IMR-90 (cell line): ENCODE data around the gene SPATA33. TPM values are rescaled to one million over a fixed set of nuclear protein-coding genes. Genes with fewer than 3 reads are reported as not detected.

Experiments
- ATAC-seq: fragments of 200-7000 bp; cut with Tn5 transposase; 2 replicates; pipeline ENCODE4 v1.9.1; 2020; ENCODE audit warnings: low read depth, mild to moderate bottlenecking, moderate library complexity
- BruUV-seq: library from RNA; stranded (reverse); fragments of 400-500 nt; replicated peaks from 2 replicates; lab custom pipeline; 2021; lab: Mats Ljungman, UMichigan
- CTCF ChIA-PET: fragments of 300-600 bp; formaldehyde crosslinking; extraction: SDS; loops from one replicate; lab custom pipeline; 2021; ENCODE audit warnings: antibody characterized with exemption; lab: Yijun Ruan, JAX
- POLR2A ChIA-PET: fragments of 300-600 bp; sonication (Branson Sonifier 250); formaldehyde crosslinking; loops from one replicate; lab custom pipeline; 2022; ENCODE audit warnings: antibody characterized with exemption; ENCODE audit not compliant: unreplicated experiment; lab: Charles Lee
- DNase-seq: peaks from one replicate; pipeline ENCODE4 v3.0.0; 2013
- H2AFZ ChIP-seq: replicated peaks from 2 replicates; pipeline ENCODE3; 2013; ENCODE audit warnings: low read length, mild to moderate bottlenecking; ENCODE audit not compliant: poor library complexity
- H2AK5ac ChIP-seq: 2 replicates; pipeline ENCODE4 v1.6.1; 2013; ENCODE audit warnings: low read depth, low read length, inconsistent platforms
- H2AK9ac ChIP-seq: replicated peaks from 2 replicates; pipeline ENCODE3; 2013; ENCODE audit warnings: mild to moderate bottlenecking, low read depth, low read length, moderate library complexity; ENCODE audit not compliant: poor library complexity
- H2BK120ac ChIP-seq: 2 replicates; pipeline ENCODE4 v1.6.1; 2013; ENCODE audit warnings: low read depth, low read length, inconsistent platforms
- H2BK15ac ChIP-seq: 3 replicates; pipeline ENCODE4 v1.6.1; 2013; ENCODE audit warnings: low read depth, low read length, inconsistent platforms
- H2BK20ac ChIP-seq: 2 replicates; pipeline ENCODE4 v1.6.1; 2013; ENCODE audit warnings: low read depth, mild to moderate bottlenecking, inconsistent platforms, low read length, moderate library complexity
- H2BK5ac ChIP-seq: 2 replicates; pipeline ENCODE4 v1.6.1; 2013; ENCODE audit warnings: mild to moderate bottlenecking, low read depth, low read length, inconsistent platforms; ENCODE audit not compliant: poor library complexity, severe bottlenecking
- H3K14ac ChIP-seq: replicated peaks from 2 replicates; pipeline ENCODE4 v1.6.1; 2013; ENCODE audit warnings: low read depth, low read length, inconsistent platforms
- H3K18ac ChIP-seq: 2 replicates; pipeline ENCODE4 v1.6.1; 2013; ENCODE audit warnings: low read depth, low read length, control low read depth
- H3K23ac ChIP-seq: 2 replicates; pipeline ENCODE4 v1.6.1; 2013; ENCODE audit warnings: low read depth, low read length, inconsistent platforms
- H3K27ac ChIP-seq: 2 replicates; pipeline ENCODE4 v1.5.1; 2013; ENCODE audit warnings: mild to moderate bottlenecking, control low read depth, low read length; ENCODE audit not compliant: insufficient read depth
- H3K27me3 ChIP-seq: 2 replicates; pipeline ENCODE4 v1.6.1; 2013; ENCODE audit warnings: low read length; ENCODE audit not compliant: control insufficient read depth, insufficient read depth
- H3K36me3 ChIP-seq: 2 replicates; pipeline ENCODE4 v1.6.1; 2013; ENCODE audit warnings: low read length, mixed read lengths; ENCODE audit not compliant: control insufficient read depth, insufficient read depth
- H3K4ac ChIP-seq: 2 replicates; pipeline ENCODE4 v1.6.1; 2013; ENCODE audit warnings: low read depth, low read length, inconsistent platforms
- H3K4me1 ChIP-seq: 2 replicates; pipeline ENCODE4 v1.6.1; 2013; ENCODE audit warnings: low read length, mixed read lengths; ENCODE audit not compliant: control insufficient read depth, insufficient read depth
- H3K4me2 ChIP-seq: 2 replicates; pipeline ENCODE4 v1.6.1; 2013; ENCODE audit warnings: low read depth, mild to moderate bottlenecking, control low read depth, low read length, moderate library complexity
- H3K4me3 ChIP-seq: 2 replicates; pipeline ENCODE4 v1.5.1; 2013; ENCODE audit warnings: low read depth, mild to moderate bottlenecking, control low read depth, low read length, moderate library complexity; ENCODE audit not compliant: insufficient read depth
- H3K56ac ChIP-seq: 2 replicates; pipeline ENCODE4 v1.6.1; 2013; ENCODE audit warnings: low read length, inconsistent platforms; ENCODE audit not compliant: insufficient read depth; ENCODE audit errors: extremely low read depth
- H3K79me1 ChIP-seq, 2 experiments: 2 replicates each; pipeline ENCODE4 v1.6.1; 2013; ENCODE audit warnings: low read length in 2 of 2, inconsistent platforms in 1 of 2, low read depth in 1 of 2
- H3K9ac ChIP-seq: 2 replicates; pipeline ENCODE4 v1.6.1; 2013; ENCODE audit warnings: low read depth, low read length, control low read depth
- H3K9me1 ChIP-seq: 2 replicates; pipeline ENCODE4 v1.6.1; 2013; ENCODE audit warnings: low read length, inconsistent platforms; ENCODE audit not compliant: insufficient read depth
- H3K9me3 ChIP-seq: 2 replicates; pipeline ENCODE4 v1.6.1; 2013; ENCODE audit warnings: low read length; ENCODE audit not compliant: control insufficient read depth, insufficient read depth
- H4K20me1 ChIP-seq: 2 replicates; pipeline ENCODE4 v1.6.1; 2013; ENCODE audit warnings: low read length, inconsistent platforms; ENCODE audit not compliant: insufficient read depth
- H4K5ac ChIP-seq: 2 replicates; pipeline ENCODE4 v1.6.1; 2013; ENCODE audit warnings: mild to moderate bottlenecking, low read depth, low read length, control low read depth
- H4K8ac ChIP-seq, 2 experiments: 2 replicates each; pipeline ENCODE4 v1.6.1; 2013; ENCODE audit warnings: low read depth in 2 of 2, low read length in 2 of 2, control low read depth in 1 of 2, inconsistent platforms in 1 of 2
- H4K91ac ChIP-seq: 2 replicates; pipeline ENCODE4 v1.6.1; 2013; ENCODE audit warnings: low read depth, low read length, inconsistent platforms; ENCODE audit not compliant: insufficient read depth
- BHLHE40 ChIP-seq: fragments of 150-350 bp; IDR thresholded peaks from 2 replicates; pipeline ENCODE4 v1.6.1; 2016; ENCODE audit warnings: mild to moderate bottlenecking, low read depth, low read length
- CEBPB ChIP-seq: IDR thresholded peaks from 2 replicates; pipeline ENCODE4 v1.6.1; 2012; ENCODE audit warnings: low read depth, low read length, improper control_type of control experiment
- CHD1 ChIP-seq: IDR thresholded peaks from 2 replicates; pipeline ENCODE4 v1.6.1; 2012; ENCODE audit warnings: low read depth, low read length, improper control_type of control experiment
- FOS ChIP-seq: fragments of 150-350 bp; IDR thresholded peaks from 2 replicates; pipeline ENCODE4 v1.6.1; 2016; ENCODE audit warnings: low read depth, low read length
- MAFK ChIP-seq: IDR thresholded peaks from 2 replicates; pipeline ENCODE4 v1.6.1; 2012; ENCODE audit warnings: low read depth, low read length, improper control_type of control experiment
- MAZ ChIP-seq: IDR thresholded peaks from 2 replicates; pipeline ENCODE4 v1.6.1; 2012; ENCODE audit warnings: low read depth, mild to moderate bottlenecking, low read length, improper control_type of control experiment, moderate library complexity, borderline replicate concordance
- MXI1 ChIP-seq: IDR thresholded peaks from 2 replicates; pipeline ENCODE4 v1.6.1; 2012; ENCODE audit warnings: low read depth, mild to moderate bottlenecking, low read length, moderate library complexity, borderline replicate concordance
- NFE2L2 ChIP-seq: fragments of 150-350 bp; IDR thresholded peaks from 2 replicates; pipeline ENCODE4 v1.6.1; 2016; ENCODE audit warnings: low read depth, mild to moderate bottlenecking, low read length
- POLR2A ChIP-seq: IDR thresholded peaks from 2 replicates; pipeline ENCODE4 v1.6.1; 2012; ENCODE audit warnings: mild to moderate bottlenecking, low read depth, low read length
- RAD21 ChIP-seq: IDR thresholded peaks from 2 replicates; pipeline ENCODE4 v1.6.1; 2012; ENCODE audit warnings: low read length, improper control_type of control experiment
- RCOR1 ChIP-seq: IDR thresholded peaks from 2 replicates; pipeline ENCODE4 v1.6.1; 2012; ENCODE audit warnings: mild to moderate bottlenecking, low read length, improper control_type of control experiment; ENCODE audit not compliant: insufficient replicate concordance
- RFX5 ChIP-seq: IDR thresholded peaks from 2 replicates; pipeline ENCODE4 v1.8.0; 2012; ENCODE audit warnings: low read depth, mild to moderate bottlenecking, low read length, moderate library complexity
- SMC3 ChIP-seq: fragments of 150-350 bp; IDR thresholded peaks from 2 replicates; pipeline ENCODE4 v1.6.1; 2016; ENCODE audit warnings: low read depth, mild to moderate bottlenecking, antibody characterized with exemption, low read length, moderate library complexity
- USF2 ChIP-seq: fragments of 150-350 bp; IDR thresholded peaks from 2 replicates; pipeline ENCODE4 v1.6.1; 2017; ENCODE audit warnings: mild to moderate bottlenecking, antibody characterized with exemption, low read length, low read depth
- WGBS, 2 experiments: methylation state at CpG; one replicate each; pipeline versions ENCODE4 v1.1.5 to v1.1.7; 2013; ENCODE audit warnings: missing lambda C conversion rate in 2 of 2; ENCODE audit not compliant: insufficient read length in 1 of 2; ENCODE audit errors: extremely low coverage in 2 of 2; 5-methylcytosine and 5-hydroxymethylcytosine counted together
- dilution Hi-C: fragments of 300-500 bp; cut with HindIII; formaldehyde crosslinking; loops from one replicate; pipeline ENCODE4 v1.14.3; 2018; ENCODE audit warnings: low sequenced_read_pairs; ENCODE audit not compliant: unreplicated experiment
- in situ Hi-C: fragments of 300-500 bp; cut with MboI; formaldehyde crosslinking; loops from 3 replicates; pipeline ENCODE4 v1.14.3; 2019; ENCODE audit warnings: low sequenced_read_pairs, inconsistent platforms, mixed read lengths
- intact Hi-C: fragments of 100-400 bp; cut with micrococcal nuclease; formaldehyde crosslinking; loops from 2 replicates; pipeline ENCODE4 v1.10.0; 2022
- polyA plus RNA-seq, 3 experiments: library from polyadenylated mRNA; depleted of rRNA; stranded (reverse); fragments of >200 nt; gene quantifications; 2 replicates each; pipeline ENCODE4 v1.2.3, GENCODE V29; 2012; ENCODE audit warnings: low replicate concordance in 1 of 3
- total RNA-seq: library from RNA; depleted of rRNA; stranded (reverse); fragments of >200 nt; gene quantifications from 2 replicates; pipeline ENCODE4 v1.2.3, GENCODE V29; 2012
- TF ChIP-seq, protein P1 (sequence below): conservative IDR thresholded peaks from 2 replicates; pipeline ENCODE4 v1.5.1; 2012; ENCODE audit warnings: mild to moderate bottlenecking, low read depth, low read length, improper control_type of control experiment
- TF ChIP-seq, protein P2 (sequence below): fragments of 150-350 bp; IDR thresholded peaks from 2 replicates; pipeline ENCODE4 v1.6.1; 2016; ENCODE audit warnings: low read depth, mild to moderate bottlenecking, low read length, moderate library complexity, borderline replicate concordance

SPATA33 gene
- total and polyA plus RNA-seq, 2 of the 4 experiments (the other 2 are of a cell fraction): 0.90 to 3.4 TPM

DNA sequence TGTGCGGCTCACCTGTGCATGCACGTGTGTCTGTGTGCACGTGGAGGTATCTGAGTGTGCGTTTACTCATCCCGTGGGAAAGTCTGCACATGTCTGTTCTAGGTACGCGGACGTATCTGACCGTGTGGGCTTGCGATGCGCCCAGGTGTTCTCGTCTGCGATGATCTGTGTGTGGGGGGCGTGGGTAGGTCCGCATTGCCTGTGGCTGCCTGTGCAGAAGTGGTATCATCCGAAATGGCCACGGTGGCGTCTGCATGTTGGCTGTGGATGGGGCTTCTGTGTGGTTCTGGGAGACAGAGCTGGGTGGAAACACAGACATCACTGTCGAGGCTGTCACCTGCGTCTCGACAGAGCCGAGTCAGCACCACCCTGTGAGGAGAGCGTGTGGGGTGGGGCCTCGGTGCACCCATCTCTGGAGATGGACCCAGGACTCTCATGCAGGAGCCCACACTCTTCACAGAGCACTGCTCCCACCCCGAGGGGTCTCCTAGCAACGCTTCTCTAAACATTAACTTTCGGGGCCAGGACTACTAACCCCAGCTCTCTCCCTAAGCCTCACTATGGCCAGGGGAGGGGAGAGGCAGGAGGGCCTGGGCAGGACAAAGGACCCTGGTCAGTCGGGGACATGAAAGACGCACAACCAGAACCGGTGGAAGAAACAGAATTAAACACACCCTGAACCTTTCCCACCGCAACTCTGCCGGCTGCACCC, 35.8 kb upstream of the SPATA33 start:
- no peak overlapping the region for H2AK5ac ChIP-seq
- no peaks in the 10 kb centered on the region for H3K36me3 ChIP-seq
- peaks cover 43% of the 10 kb centered on the region for H3K27me3 ChIP-seq
- DNase-seq (no peak), ATAC-seq (no peak)
- H2BK5ac ChIP-seq: no peak overlapping the region
- no peak overlapping the region for H3K27ac ChIP-seq
- H3K23ac ChIP-seq: no peak overlapping the region
- peaks cover 2% of the 10 kb centered on the region; the same call in 1 of the 2 replicates for H3K4me1 ChIP-seq
- no peak overlapping the region for H3K4ac ChIP-seq
- no peaks in the 10 kb centered on the region for H3K79me1 ChIP-seq
- H3K56ac ChIP-seq: no peak overlapping the region
- H2BK15ac ChIP-seq: no peak overlapping the region
- H2BK120ac ChIP-seq: no peak overlapping the region
- no peak overlapping the region for H2BK20ac ChIP-seq
- in situ Hi-C loops (no loop called here), dilution Hi-C loops (no loop called here), intact Hi-C loops (no loop called here)
- H2AK9ac ChIP-seq: no peak overlapping the region
- no TSS peak for BruUV-seq
- ChIA-PET POLR2A (no interaction called here), CTCF (interaction anchor here (0.9 kb wide), 1 partner anchor 12 kb away, joined by 3 read pairs; no protein-coding TSS in a partner anchor)
- H3K9ac ChIP-seq: no peak overlapping the region
- no peak overlapping the region for H4K5ac ChIP-seq
- H3K18ac ChIP-seq: no peak overlapping the region
- H3K9me1 ChIP-seq: no peaks in the 10 kb centered on the region
- H4K20me1 ChIP-seq: no peaks in the 10 kb centered on the region
- no peak overlapping the region for H3K14ac ChIP-seq
- no peaks in the 10 kb centered on the region for H3K9me3 ChIP-seq
- no peak overlapping the region for H4K91ac ChIP-seq
- TF ChIP-seq NFE2L2: no peak
- no peak for TF ChIP-seq RCOR1
- no peak for TF ChIP-seq MXI1
- TF ChIP-seq SMC3: no peak
- no peak for TF ChIP-seq BHLHE40
- TF ChIP-seq, protein P1, sequence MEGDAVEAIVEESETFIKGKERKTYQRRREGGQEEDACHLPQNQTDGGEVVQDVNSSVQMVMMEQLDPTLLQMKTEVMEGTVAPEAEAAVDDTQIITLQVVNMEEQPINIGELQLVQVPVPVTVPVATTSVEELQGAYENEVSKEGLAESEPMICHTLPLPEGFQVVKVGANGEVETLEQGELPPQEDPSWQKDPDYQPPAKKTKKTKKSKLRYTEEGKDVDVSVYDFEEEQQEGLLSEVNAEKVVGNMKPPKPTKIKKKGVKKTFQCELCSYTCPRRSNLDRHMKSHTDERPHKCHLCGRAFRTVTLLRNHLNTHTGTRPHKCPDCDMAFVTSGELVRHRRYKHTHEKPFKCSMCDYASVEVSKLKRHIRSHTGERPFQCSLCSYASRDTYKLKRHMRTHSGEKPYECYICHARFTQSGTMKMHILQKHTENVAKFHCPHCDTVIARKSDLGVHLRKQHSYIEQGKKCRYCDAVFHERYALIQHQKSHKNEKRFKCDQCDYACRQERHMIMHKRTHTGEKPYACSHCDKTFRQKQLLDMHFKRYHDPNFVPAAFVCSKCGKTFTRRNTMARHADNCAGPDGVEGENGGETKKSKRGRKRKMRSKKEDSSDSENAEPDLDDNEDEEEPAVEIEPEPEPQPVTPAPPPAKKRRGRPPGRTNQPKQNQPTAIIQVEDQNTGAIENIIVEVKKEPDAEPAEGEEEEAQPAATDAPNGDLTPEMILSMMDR: no peak
- no peak for TF ChIP-seq FOS
- TF ChIP-seq RAD21: no peak
- TF ChIP-seq MAFK: no peak
- TF ChIP-seq CEBPB: no peak
- TF ChIP-seq RFX5: no peak
- TF ChIP-seq, protein P2, sequence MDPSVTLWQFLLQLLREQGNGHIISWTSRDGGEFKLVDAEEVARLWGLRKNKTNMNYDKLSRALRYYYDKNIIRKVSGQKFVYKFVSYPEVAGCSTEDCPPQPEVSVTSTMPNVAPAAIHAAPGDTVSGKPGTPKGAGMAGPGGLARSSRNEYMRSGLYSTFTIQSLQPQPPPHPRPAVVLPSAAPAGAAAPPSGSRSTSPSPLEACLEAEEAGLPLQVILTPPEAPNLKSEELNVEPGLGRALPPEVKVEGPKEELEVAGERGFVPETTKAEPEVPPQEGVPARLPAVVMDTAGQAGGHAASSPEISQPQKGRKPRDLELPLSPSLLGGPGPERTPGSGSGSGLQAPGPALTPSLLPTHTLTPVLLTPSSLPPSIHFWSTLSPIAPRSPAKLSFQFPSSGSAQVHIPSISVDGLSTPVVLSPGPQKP: no peak
- no peak for TF ChIP-seq POLR2A
- no peak for TF ChIP-seq MAZ
- TF ChIP-seq USF2: no peak
- no peak for TF ChIP-seq CHD1
- H3K4me2 ChIP-seq: no peak overlapping the region
- no peak overlapping the region for H3K4me3 ChIP-seq
- WGBS, 2 experiments: 83% methylated on average over 18 of the region's 32 CpGs; no CpG with 5 or more reads in 1 of the 2 experiments
- no peak overlapping the region for H4K8ac ChIP-seq
- H2AFZ ChIP-seq: no peak overlapping the region
